Measurements from ENCODE around the gene CCL22.
"Not testable (repeated sequence)": the region's sequence is repeated elsewhere in the genome, so short reads cannot be mapped to it uniquely, and the experiment has no call there.

CCL22 gene

GRCh38 chr16:57348327-57348726, 10.3 kb upstream of the CCL22 start:
- no peak for DNase-seq

- no peak for DNase-seq
Observed at GRCh38 chr16:57349212-57350031, 9.2 kb upstream of the CCL22 start.

- no peak for DNase-seq
Observed at GRCh38 chr16:57352636-57353047, 5.9 kb upstream of the CCL22 start.

GRCh38 chr16:57354311-57354710, 4.3 kb upstream of the CCL22 start:
- no peak for DNase-seq

- DNase-seq, result no peak
Observed at GRCh38 chr16:57355898-57356414, 2.6 kb upstream of the CCL22 start.

- no peak for DNase-seq
Observed at GRCh38 chr16:57356547-57356946, 2.0 kb upstream of the CCL22 start.

- no peak for DNase-seq
Observed at GRCh38 chr16:57357330-57358085, 1.1 kb upstream of the CCL22 start.

GRCh38 chr16:57358086-57358420, 530 bp upstream of the CCL22 start:
- DNase-seq, result no peak

GRCh38 chr16:57360321-57360935, 1.8 kb downstream of the CCL22 start:
- DNase-seq, result no peak

- DNase-seq, result no peak
Observed at GRCh38 chr16:57361404-57361803, 2.8 kb downstream of the CCL22 start.

- DNase-seq, result no peak
Observed at GRCh38 chr16:57364143-57364542, 5.6 kb downstream of the CCL22 start.

- DNase-seq, result no peak
Observed at GRCh38 chr16:57366544-57367040, 8.0 kb downstream of the CCL22 start.

- no peak for DNase-seq
Observed at GRCh38 chr16:57367116-57367752, 8.7 kb downstream of the CCL22 start.

- DNase-seq, result no peak
Observed at GRCh38 chr16:57371494-57372371, 13.2 kb downstream of the CCL22 start.

GRCh38 chr16:57372372-57373116, 14.0 kb downstream of the CCL22 start, which contains the start of gene CX3CL1:
Gene CX3CL1, plus strand, starts transcription at chr16:57372490. Its CDS starts 79 bp downstream, at chr16:57372569.
- DNase-seq, result no peak

GRCh38 chr16:57373117-57373947, 14.7 kb downstream of the CCL22 start:
- no peak for DNase-seq

- no peak for DNase-seq
Observed at GRCh38 chr16:57374067-57374534, 15.5 kb downstream of the CCL22 start.

GRCh38 chr16:57374925-57375465, 16.4 kb downstream of the CCL22 start:
- DNase-seq, result not testable (repeated sequence)

- DNase-seq, result no peak
Observed at GRCh38 chr16:57376313-57376818, 17.8 kb downstream of the CCL22 start.

All from DMS153 (cell line).